PFSK-1 (cell line): ENCODE measurements around the gene GABBR1.

Source experiments
- FOXP2 ChIP-seq: optimal IDR thresholded peaks from 2 replicates; pipeline ENCODE3; 2011; ENCODE audit warnings: borderline replicate concordance, control low read depth, inconsistent platforms; ENCODE audit not compliant: insufficient read depth; ENCODE audit errors: extremely low read length, extremely low read depth
- POLR2AphosphoS5 ChIP-seq: IDR thresholded peaks from 2 replicates; pipeline ENCODE4 v1.6.1; 2012; ENCODE audit warnings: low read depth, mild to moderate bottlenecking, control low read depth, low read length, moderate library complexity
- REST ChIP-seq, 2 experiments: IDR thresholded peaks; 2 replicates each; pipeline versions ENCODE4 v1.6.1 to v1.8.0; 2011 to 2012; ENCODE audit warnings: low read depth in 2 of 2, low read length in 2 of 2, control low read depth in 1 of 2, inconsistent platforms in 1 of 2, mild to moderate bottlenecking in 1 of 2, moderate library complexity in 1 of 2; ENCODE audit not compliant: insufficient read depth in 1 of 2
- SIN3A ChIP-seq: IDR thresholded peaks from 2 replicates; pipeline ENCODE4 v1.6.1; 2012; ENCODE audit warnings: mild to moderate bottlenecking, low read length, moderate library complexity, borderline replicate concordance; ENCODE audit not compliant: insufficient read depth
- TAF1 ChIP-seq: IDR thresholded peaks from 2 replicates; pipeline ENCODE4 v1.6.1; 2012; ENCODE audit warnings: low read length, control low read depth, borderline replicate concordance; ENCODE audit not compliant: insufficient read depth

The GABBR1 gene

DNA sequence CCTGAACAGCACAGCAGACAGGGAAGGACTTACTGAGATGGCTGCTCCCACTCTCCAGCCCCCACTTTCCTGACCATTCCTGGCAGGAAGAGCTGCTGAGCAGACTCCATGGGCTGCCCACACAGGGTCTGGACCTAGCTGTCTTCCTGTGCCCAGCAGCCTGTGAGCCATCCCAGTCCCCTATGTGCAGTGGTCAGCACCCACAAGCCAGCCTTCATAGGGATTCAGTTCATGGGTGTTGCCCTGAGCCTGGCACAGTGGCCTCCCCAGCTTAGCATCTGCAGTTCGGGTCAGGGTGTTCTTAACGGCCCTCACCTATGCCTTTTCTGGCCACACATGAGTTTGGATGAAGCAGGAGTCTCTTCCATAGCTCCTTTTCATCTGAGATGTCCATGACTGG lies 105.4 kb downstream of the GABBR1 start:
- TF ChIP-seq REST (IDR thresholded peaks at IDR 0.05; ENCODE audit: insufficient read depth in 1 of 2, low read depth in 2 of 2, low read length in 2 of 2) (no peak), FOXP2 (no peak)

- TF ChIP-seq TAF1 (no peak), SIN3A (no peak), POLR2AphosphoS5 (no peak), REST (IDR thresholded peaks at IDR 0.05; ENCODE audit: insufficient read depth in 1 of 2, low read depth in 2 of 2, low read length in 2 of 2) (no peak), FOXP2 (no peak)
Measured at GRCh38 chr6:29527126-29527525, 105.9 kb downstream of the GABBR1 start.

- TF ChIP-seq TAF1 (no peak), SIN3A (no peak), REST (IDR thresholded peaks at IDR 0.05; ENCODE audit: insufficient read depth in 1 of 2, low read depth in 2 of 2, low read length in 2 of 2) (no peak), POLR2AphosphoS5 (no peak), FOXP2 (no peak)
Measured at GRCh38 chr6:29525311-29525639, 107.7 kb downstream of the GABBR1 start.

GRCh38 chr6:29524444-29525310 lies 108.3 kb downstream of the GABBR1 start:
- TF ChIP-seq FOXP2 (no peak), TAF1 (no peak), POLR2AphosphoS5 (no peak), SIN3A (no peak), REST (IDR thresholded peaks at IDR 0.05; ENCODE audit: insufficient read depth in 1 of 2, low read depth in 2 of 2, low read length in 2 of 2) (no peak)

DNA sequence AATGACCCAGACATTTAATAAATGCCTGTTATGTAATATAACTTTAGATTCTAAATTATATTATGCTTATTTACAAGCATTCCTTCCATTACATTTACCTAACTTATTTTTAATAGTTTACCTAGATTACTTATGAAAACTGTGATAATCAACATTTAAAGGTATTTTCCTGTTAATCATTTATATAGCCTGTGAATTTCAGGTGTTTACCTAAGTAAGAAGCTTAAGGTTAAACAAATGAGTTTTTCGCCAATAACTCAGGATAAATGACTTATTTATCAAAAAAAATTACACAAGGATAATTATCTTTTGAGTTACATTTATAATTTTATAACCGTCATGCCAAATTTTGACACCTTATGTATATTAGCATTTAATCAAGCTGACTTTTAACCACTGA lies 108.9 kb downstream of the GABBR1 start:
- TF ChIP-seq TAF1 (no peak), SIN3A (no peak), REST (IDR thresholded peaks at IDR 0.05; ENCODE audit: insufficient read depth in 1 of 2, low read depth in 2 of 2, low read length in 2 of 2) (no peak), POLR2AphosphoS5 (no peak), FOXP2 (no peak)
